A673 (cell line): ENCODE results near the gene PLCB4. TPM values are rescaled to one million over a fixed set of nuclear protein-coding genes. Genes with fewer than 3 reads are reported as not detected.

Source experiments
- BruUV-seq: library from RNA; stranded (reverse); fragments of 400-500 nt; replicated peaks from 2 replicates; lab custom pipeline; 2021; lab: Mats Ljungman, UMichigan
- CTCF ChIA-PET: fragments of 300-600 bp; sonication (Branson Sonifier 250); formaldehyde crosslinking; loops from one replicate; lab custom pipeline; 2022; ENCODE audit warnings: antibody characterized with exemption; lab: Charles Lee
- POLR2A ChIA-PET: fragments of 300-600 bp; sonication (Branson Sonifier 250); formaldehyde crosslinking; loops from one replicate; lab custom pipeline; 2022; ENCODE audit warnings: antibody characterized with exemption; ENCODE audit not compliant: low non-redundant PET; lab: Charles Lee
- DNase-seq: peaks from one replicate; pipeline ENCODE4 v3.0.0-alpha.2; 2015; ENCODE audit warnings: low spot score
- H3K27ac ChIP-seq: fragments of 200-600 bp; sonication (generic); 2 replicates; pipeline ENCODE4 v1.5.1; 2016; ENCODE audit warnings: mixed run types, low read depth, mild to moderate bottlenecking, mixed read lengths, antibody characterized with exemption, low read length; ENCODE audit not compliant: poor library complexity, severe bottlenecking
- H3K27me3 ChIP-seq: fragments of 200-600 bp; sonication (generic); replicated peaks from 2 replicates; pipeline ENCODE4 v1.6.1; 2017; ENCODE audit warnings: mixed run types, low read depth, mild to moderate bottlenecking, mixed read lengths, antibody characterized with exemption, low read length; ENCODE audit not compliant: insufficient read depth, poor library complexity
- H3K36me3 ChIP-seq: fragments of 200-600 bp; sonication (generic); 2 replicates; pipeline ENCODE4 v1.6.1; 2016; ENCODE audit warnings: mixed run types, mild to moderate bottlenecking, mixed read lengths, antibody characterized with exemption, low read length; ENCODE audit not compliant: insufficient read depth, poor library complexity, severe bottlenecking
- H3K4me1 ChIP-seq: fragments of 200-600 bp; sonication (generic); 2 replicates; pipeline ENCODE4 v1.6.1; 2017; ENCODE audit warnings: mixed run types, mild to moderate bottlenecking, mixed read lengths, antibody characterized with exemption, low read length; ENCODE audit not compliant: insufficient read depth, poor library complexity, severe bottlenecking
- H3K4me3 ChIP-seq: fragments of 200-600 bp; sonication (generic); 2 replicates; pipeline ENCODE4 v1.5.1; 2016; ENCODE audit warnings: low read depth, mixed run types, mild to moderate bottlenecking, mixed read lengths, low read length; ENCODE audit not compliant: poor library complexity, severe bottlenecking
- H3K9me3 ChIP-seq: fragments of 200-600 bp; sonication (generic); 2 replicates; pipeline ENCODE4 v1.6.1; 2016; ENCODE audit warnings: mixed run types, low read depth, mild to moderate bottlenecking, mixed read lengths, antibody characterized with exemption, low read length; ENCODE audit not compliant: poor library complexity, severe bottlenecking
- CTCF ChIP-seq: fragments of 300-800, 200-600 bp; sonication (generic); conservative IDR thresholded peaks from 2 replicates; pipeline ENCODE4 v1.5.1; 2017; ENCODE audit warnings: low read depth, mild to moderate bottlenecking, antibody characterized with exemption, low read length, moderate library complexity, mixed read lengths
- EZH2 ChIP-seq: fragments of 200-600 bp; sonication (generic); IDR thresholded peaks from 2 replicates; pipeline ENCODE4 v1.6.1; 2017; ENCODE audit warnings: borderline replicate concordance, low read depth, mild to moderate bottlenecking, mixed read lengths, antibody characterized with exemption, low read length; ENCODE audit not compliant: poor library complexity, severe bottlenecking
- intact Hi-C: fragments of 100-400 bp; cut with micrococcal nuclease; formaldehyde crosslinking; loops from one replicate; pipeline ENCODE4 v1.10.0; 2022; ENCODE audit not compliant: unreplicated experiment
- total RNA-seq: library from RNA; stranded (reverse); gene quantifications from 2 replicates; pipeline ENCODE4 v1.2.3, GENCODE V29; 2021

PLCB4 gene
- total RNA-seq, 1 experiment from 2014 or later, result 6.2 TPM

DNA sequence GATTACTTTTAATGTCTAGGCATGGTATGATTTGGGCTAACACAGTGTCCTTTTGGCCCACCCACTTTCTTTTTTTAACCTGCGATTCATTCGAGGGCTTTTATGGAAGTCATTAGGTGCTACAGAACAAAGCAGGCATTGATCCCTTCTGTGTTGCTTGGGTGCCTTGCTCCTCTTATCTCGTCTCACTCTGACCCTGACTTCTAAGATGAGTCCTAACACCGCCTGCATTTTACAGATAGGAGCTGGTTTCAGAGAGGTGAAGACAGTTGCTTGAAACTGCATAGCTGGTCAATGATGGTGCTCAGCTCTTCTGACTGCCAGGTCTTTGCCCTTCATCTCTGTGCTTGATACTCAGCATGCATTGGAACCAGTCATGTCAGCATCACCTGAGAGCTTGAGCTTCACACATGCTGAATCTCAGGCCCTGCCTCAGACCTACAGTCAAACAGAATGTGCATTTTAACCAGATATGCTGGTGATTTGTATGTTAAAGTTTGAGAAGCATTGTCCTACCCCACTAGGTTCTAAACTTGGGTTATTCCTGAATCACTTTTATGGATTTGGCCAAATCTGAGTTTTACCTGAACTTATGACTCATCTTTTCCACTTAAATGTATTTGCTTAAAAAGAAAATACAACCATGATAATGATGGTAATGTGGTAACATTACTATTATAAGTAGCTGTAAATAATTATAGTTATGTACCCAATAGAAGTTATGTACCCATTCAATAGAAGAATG lies 142.3 kb downstream of the PLCB4 start:
- intact Hi-C loops, result loop anchor here (10.0 kb wide), 1 partner anchor 446 kb away; no protein-coding TSS in a partner anchor
- no peaks in the 10 kb centered on the region for H3K36me3 ChIP-seq
- DNase-seq, result no peak
- ChIA-PET CTCF (no interaction called here), POLR2A (no interaction called here)
- TF ChIP-seq CTCF (no peak), EZH2 (no peak)
- no peaks in the 10 kb centered on the region for H3K4me1 ChIP-seq
- H3K27me3 ChIP-seq, result no peaks in the 10 kb centered on the region
- no peak overlapping the region for H3K27ac ChIP-seq
- BruUV-seq, result no TSS peak
- no peak overlapping the region for H3K4me3 ChIP-seq
- no peaks in the 10 kb centered on the region for H3K9me3 ChIP-seq

- intact Hi-C loops, result loop anchor here (10.0 kb wide), 1 partner anchor 448 kb away; no protein-coding TSS in a partner anchor
- Histone ChIP-seq H3K4me3 (no peak overlapping the region), H3K27ac (no peak overlapping the region), H3K27me3 (no peaks in the 10 kb centered on the region), H3K9me3 (no peaks in the 10 kb centered on the region), H3K4me1 (peaks cover 1% of the 10 kb centered on the region), H3K36me3 (no peaks in the 10 kb centered on the region)
- no TSS peak for BruUV-seq
- TF ChIP-seq CTCF (no peak), EZH2 (no peak)
- POLR2A ChIA-PET, result no interaction called here
- CTCF ChIA-PET, result no interaction called here
- DNase-seq, result no peak
These were observed 143.8 kb downstream of the PLCB4 start for GRCh38 chr20:9212735-9213134.

- intact Hi-C loops, result loop anchor here (2.0 to 10.0 kb wide), 3 partner anchors 144 to 450 kb away; no protein-coding TSS in a partner anchor
- TF ChIP-seq EZH2, result no peak
- TF ChIP-seq CTCF, result no peak
- ChIA-PET POLR2A (no interaction called here), CTCF (interaction anchor here (0.9 kb wide), 1 partner anchor 9 kb away, joined by 4 read pairs; no protein-coding TSS in a partner anchor)
- DNase-seq, result no peak
- Histone ChIP-seq H3K9me3 (no peaks in the 10 kb centered on the region), H3K4me1 (peaks cover 8% of the 10 kb centered on the region), H3K36me3 (no peaks in the 10 kb centered on the region), H3K27ac (no peak overlapping the region), H3K4me3 (no peak overlapping the region), H3K27me3 (no peaks in the 10 kb centered on the region)
- BruUV-seq, result no TSS peak
These were observed 145.8 kb downstream of the PLCB4 start for GRCh38 chr20:9214685-9215084.
